SIG-M5 (cell line): ENCODE data around the gene IL1RAP.

Experiments used
- DNase-seq: peaks from one replicate; lab custom pipeline; 2025; lab: John Stamatoyannopoulos, UW

IL1RAP gene

DNA sequence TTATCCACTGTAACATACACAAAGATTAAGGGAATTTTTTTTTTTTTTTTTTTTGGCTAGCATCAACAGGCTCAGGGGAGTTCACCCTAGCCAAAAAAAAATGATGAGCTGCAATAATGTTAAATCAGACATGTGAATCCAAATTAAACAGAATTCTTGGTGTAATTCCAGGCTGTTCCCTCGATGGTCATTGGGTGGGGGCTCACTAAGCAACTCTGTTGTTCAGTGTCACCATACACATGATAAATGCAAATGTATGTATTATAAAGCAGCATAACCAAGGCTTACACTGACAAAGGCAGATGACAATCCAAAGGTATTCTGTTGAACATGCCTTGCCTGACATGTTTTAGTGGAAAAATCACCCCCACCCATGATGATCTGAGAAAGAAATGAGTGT, 29.0 kb downstream of the IL1RAP start:
- no peak for DNase-seq

DNA sequence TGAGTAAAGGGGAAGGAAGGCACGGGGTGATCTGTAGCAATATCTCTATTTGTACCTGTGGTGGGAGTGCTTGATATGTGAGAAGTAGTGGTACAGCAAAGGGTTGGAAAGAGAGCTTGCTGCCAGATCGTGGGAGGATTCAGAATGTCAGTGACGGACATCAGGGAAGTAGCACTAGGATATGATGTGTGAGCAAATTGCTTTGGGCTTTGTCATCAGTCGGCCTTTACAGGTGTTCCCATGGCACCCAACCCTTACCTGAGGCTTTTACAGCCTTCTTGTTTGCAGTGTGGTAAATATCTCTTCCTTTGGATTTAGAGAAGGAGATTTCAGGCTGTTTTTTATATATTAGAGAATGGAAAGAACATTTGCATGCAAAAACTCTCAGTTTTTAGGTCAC, 29.8 kb downstream of the IL1RAP start:
- no peak for DNase-seq

DNA sequence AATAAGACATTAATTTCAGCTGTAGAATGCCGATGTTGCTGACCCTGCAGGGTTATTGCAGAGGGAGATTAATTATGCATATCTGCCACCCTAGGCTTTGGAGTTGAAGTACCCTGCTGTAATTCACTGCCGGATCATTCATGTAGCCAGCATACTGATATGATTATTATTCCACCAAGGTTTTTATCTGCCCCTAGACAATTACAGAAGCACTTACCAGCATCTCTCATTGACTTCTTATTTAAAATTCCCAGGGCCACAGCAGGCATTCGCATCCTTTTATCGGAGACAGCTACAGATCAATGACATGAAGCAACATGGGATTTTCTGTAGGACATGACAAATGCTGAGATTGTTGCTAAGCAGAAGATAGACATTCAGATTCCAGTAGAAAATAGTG, 31.3 kb downstream of the IL1RAP start:
- no peak for DNase-seq

DNA sequence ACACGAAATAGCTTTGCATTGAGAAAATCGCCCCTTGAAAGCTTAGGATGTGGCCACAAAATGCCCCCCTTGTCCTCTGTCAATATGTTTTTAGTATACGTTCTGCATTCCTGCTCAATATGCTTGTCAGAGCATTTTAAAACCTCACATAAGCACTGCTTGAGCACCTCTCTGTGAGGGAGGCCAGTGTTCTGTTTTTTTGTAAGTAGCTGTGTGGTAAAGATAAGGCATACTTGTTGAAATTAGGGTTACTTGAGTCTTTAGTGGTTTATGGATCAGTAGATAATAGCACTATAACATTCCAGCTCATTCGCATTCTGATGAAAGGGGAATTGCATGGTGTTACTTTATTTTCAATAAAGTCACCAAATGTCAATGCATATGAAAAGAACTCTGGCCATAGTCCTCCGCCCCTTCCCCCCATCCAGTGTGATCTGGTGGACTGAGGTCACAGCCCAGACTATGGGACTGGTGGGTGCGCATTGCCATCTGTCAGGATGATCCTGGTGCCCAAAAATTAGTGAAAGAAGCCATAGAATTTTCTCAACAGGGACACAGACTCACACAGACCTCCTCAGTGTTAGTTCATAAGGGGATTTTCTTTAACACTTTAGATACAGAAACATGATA, 33.1 kb downstream of the IL1RAP start:
- no peak for DNase-seq

DNA sequence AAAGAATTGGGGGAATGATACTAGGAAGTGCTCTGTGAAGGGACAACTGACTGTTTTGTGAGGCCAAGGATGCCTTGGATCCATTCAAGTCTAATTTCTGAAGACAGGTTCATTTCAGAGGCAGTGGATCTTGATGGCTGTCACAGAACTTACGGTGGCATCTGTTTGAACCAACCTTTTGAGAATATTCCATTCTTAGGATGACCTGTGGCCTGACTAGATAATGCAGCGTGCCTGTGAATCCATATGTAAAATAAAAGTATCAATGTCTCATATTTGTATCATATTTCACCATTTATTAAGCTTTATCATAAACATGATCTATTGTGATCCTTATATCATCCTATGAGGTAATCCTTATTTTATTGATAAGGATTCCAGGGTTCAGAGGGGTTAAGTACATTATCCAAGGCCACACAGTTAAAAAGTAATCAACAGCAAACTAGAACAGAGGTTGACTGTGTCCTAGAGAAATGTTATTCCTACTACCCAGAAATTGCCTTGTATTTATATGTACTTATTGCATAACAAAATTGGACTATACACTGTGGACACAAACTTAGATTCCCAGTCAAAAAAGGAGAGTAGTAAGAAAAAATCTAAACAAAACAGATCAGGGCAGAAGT, 34.3 kb downstream of the IL1RAP start:
- no peak for DNase-seq

DNA sequence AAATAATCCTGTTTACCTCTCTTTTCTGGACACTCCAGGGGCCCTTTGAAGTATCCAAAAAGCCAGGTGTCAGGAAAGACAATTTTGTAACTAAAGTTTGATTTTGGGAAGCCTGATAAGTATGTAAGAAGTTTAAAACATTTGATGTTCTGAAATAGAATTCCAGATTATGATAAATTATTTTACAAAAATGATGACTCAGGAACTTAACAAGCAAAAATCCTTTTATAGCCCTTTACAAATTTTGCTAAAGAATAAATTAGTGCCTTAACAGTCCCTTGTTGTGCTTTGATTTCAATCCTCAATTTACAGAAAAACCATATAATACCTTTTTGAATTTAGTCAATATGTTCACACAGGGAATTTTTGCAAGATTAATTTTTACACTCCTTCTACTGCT, 38.1 kb downstream of the IL1RAP start:
- no peak for DNase-seq

DNA sequence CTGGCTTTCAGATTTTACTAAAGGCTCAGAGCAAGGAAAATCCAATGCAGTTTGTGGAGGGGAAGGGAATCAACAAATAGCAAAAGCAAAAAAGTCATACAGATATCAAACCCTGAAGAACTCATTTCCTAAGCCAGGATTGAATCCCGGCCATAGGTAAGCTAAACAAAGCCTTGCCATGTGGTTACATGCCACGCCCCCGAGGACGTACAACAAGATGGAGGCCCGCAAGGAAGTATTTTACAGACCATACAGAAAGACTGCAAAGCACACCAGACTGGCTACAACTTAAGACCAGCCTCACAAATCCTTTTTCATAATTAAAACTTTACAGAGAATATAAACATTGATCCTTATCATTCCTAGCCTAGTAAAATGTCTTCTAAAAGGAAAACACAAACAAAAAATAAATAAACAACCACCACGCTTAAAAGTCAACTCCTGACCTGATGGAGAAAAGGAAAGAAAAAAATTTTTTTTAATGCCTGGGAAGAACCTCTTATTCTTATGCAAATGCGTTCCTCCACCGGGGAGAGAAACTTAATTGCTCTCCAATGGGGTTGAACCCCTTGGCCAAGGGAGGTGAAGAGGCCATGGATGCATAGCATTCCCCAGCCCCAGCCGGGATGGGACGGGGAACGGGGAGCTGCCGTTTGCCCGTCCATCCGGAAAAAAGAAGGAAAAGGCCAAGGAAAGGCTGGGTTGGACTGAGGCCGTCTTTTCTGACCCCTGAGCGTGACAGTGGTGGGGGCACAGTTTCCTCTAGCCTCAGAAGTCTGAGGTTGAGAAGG, 39.3 kb downstream of the IL1RAP start:
- no peak for DNase-seq

DNA sequence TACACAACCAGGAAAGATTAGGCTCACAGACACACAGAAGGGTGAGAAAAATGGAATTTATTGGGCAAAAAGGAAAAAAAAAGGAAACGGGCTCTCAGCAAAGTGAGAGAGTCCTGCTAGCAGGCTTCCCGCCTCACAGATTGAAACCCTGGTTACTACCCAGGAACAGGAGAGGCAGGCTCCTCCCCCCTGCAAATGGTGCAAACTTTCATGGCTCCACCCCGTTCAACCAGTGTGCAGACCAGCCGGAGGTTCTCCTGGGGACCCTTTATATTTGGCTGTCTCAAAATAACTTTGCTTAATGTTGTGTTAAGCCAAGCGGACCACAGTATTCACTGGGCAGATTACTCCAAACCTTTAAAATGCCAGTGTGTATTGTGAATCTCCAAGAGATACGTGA, 40.3 kb downstream of the IL1RAP start:
- no peak for DNase-seq

DNA sequence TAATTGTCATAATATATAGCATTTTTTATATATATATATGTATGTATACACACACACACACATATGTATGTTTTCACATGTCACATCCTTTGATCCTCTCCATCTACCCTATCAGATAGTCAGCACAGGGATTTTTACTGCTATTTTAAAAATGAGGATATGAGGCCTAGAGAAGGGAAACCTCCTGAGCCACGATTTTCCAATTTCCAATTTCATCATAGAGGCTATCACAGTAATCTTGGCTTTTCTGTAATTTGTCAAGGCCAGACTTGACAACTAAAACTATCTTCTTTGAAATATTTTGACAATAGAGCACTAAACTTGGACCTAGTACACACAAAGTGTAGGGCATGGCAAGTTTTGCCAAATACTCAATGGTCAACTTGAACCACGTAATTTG, 42.5 kb downstream of the IL1RAP start:
- DNase-seq = no peak

DNA sequence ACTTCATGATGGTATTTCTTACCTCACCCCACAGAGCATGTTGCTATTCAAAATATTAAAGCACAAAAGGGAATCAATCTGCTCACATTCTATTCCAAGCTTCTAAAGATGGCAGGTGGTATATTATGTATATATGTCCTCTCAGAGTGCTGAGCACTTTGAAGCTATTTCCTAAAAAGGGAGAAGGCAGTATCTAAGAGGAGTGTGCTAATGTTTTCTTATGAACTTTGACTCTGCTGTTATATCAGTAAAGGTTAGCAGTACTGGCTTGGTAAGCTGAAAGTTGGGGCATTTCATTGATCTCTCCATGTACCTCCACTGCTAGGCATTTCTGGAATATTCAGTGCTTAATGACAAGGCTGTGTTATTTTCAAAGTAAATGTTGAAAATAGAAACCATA, 43.4 kb downstream of the IL1RAP start:
- DNase-seq = no peak

DNA sequence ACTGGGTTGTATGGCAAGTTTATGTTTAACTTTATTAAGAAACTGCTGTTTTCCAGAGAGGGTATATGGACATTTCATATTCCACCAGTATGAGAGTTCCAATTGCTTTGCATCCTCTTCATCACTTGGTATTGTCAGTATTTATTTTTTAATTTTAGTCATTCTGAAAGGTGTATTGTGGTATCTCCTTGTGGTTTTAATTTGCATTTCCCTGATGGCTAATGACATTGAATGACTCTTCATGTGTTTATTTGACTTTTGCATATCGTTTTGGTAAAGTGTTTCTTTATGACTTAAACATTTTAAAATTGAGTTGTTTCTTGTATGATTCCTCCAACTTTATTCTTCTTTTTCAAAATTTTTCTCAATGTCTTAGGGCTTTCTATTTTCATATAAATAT, 44.4 kb downstream of the IL1RAP start:
- no peak for DNase-seq

DNA sequence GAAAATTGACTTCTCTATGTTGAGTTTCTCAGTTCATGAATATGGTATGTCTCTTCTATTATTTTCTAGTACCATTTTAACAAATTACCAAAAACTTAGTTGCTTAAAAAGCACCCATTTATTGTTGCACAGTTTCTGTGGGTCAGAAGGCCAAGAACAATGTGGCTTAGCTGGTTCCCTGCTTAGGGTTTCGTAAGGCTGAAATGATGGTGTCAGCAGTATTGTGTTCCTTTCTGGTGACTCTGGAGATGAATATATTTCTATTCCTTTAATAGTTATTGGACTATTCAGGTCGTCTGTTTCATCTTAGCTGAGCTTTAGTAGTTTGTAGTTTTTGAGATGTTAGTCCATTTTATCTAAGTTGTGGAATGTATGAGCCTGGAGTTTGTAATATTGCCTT, 44.9 kb downstream of the IL1RAP start:
- no peak for DNase-seq

DNA sequence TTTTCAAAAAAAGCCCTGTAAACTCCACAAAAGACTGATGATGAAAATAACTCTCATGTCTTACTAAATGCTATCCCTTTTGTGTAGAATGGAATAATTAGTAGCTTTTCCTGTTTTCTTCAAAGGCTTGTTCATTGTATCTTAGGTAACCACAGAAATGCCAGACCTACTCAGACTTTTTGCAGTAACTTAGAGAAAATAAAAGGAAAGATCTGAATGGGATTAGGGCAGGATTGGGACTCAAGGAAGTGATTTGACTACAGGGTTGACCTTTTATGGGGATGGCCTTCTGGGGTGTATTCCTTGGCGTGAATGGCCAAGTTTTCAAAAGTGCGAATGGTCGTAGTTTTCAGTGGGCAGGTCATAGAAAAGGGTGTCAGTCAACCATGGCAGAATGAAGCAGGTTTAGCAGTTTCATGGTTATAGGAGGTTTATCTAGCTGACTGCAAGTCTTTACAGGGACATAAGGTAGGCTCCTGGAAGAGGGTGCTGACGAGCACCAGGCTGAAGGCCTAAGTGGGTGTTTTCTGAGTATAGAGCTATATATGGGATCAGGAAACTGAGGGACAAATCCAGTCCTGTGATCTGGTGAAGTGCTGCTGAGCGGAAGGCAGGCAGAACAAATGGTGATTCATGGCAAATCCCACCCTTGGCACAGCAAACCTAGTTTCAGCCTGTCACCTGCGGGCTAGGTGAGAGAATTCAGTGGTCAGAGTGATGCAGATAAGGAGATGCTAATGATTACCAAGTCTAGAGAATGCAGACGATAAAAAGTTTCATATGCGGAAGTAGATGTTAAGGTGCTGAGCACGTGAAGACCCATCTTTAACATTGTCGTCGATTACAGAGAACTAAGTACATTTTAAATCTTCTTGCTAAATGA, 46.4 kb downstream of the IL1RAP start:
- DNase-seq = no peak

DNA sequence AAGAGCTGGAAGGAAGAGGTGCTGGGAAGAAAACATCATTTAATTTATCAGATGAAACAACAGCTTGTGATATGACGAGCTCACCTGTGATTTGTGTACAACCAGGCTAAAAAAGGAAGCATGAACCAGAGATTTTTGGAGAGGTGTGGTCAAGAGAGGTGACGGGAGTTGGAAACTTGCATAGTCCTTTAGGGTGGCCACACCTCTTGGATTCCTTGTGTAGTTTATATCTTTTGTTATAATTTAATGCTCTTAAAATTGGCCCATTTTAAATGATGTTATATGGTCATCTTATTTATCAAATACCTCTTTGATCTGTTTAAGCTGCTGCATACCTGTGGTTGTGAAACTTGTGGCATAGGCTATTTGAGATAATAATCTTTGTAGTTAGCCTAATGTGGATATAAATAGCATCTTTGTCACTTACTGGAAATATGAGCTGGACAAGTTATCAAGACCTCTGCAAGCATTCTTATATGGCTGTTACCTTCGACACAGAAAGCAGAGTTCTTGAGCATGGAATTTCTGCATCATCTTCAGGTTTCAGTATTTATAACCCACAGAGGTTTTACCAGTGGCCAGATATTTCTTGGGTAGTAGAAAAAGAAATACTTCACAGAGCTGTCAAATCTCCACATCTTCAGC, 49.1 kb downstream of the IL1RAP start:
- no peak for DNase-seq

DNA sequence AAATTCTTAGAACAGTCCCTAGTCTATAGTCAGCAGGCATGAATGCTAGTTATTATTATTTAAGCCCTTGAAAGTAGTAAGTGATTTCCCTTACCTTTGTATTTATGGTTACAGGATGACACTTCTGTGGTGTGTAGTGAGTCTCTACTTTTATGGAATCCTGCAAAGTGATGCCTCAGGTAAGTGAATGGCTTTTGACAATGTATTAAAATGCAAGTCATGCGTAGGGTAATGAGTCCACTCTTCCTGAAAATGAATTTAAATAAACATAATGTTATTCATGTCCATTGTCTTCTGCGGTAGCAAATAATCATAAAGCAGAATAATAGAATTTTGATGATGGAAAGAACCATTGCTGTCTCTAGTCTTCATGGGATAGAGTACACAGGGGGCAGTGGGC, 50.3 kb downstream of the IL1RAP start:
- DNase-seq = no peak

DNA sequence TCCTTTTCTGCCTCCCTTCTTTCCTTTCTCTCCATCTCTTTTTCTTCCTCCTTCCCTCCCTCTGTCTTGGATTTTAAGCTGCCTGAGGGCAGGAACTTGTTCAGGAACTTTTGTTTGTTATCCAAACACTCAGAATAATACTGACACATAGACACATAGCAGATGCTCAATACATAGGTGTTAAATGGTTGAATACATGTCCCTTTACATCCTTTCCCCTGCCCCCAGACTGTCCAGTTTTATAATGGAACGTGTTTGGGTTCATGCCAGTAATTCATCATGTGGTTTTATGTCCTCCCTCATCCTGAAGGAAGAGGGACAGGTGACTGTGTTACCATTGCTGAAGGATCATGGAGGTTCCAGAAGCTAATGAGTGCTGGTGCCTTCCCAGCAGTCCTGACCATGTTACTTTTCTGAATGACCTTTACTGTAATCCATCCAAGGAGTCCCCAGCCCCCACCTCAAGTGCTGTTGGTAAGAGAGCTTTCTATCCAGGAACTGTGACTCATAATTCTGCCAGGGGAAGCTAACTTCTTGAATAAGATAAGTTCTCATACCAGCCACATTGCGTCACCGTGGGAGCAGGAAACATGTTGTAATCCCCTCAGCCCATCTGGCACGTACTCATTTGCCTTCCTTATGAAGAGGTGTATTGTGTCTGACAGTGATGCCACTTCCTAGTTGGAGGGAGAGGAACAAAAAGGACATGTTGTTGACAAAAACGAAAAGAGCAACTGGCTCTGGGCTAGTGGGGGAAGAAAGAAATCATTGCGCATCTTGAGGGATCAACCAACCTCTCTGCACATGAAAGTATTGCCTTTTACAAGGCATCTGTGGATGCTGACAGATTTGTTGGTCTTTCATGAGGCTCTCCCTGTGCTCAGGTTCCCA, 52.4 kb downstream of the IL1RAP start:
- peak; percentile 99 for DNase-seq

DNA sequence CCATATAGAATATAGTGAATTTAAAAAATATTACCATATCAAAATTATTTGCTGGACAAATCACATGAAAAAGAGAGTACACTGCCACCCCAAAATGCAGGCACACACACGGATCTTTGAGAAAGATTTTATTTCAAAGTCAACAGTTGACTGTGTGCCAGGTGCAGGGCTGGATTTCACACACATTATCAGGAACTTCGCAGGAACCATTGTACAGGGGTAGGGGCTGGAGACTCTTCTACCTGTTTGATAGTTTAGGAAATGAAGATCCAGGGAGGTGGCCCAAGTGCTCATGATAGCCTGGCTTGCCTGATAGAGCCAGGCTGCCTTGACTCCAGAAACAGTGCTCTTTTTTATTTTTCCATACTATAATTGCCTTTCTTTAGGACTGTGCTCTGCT, 54.2 kb downstream of the IL1RAP start:
- no peak for DNase-seq

DNA sequence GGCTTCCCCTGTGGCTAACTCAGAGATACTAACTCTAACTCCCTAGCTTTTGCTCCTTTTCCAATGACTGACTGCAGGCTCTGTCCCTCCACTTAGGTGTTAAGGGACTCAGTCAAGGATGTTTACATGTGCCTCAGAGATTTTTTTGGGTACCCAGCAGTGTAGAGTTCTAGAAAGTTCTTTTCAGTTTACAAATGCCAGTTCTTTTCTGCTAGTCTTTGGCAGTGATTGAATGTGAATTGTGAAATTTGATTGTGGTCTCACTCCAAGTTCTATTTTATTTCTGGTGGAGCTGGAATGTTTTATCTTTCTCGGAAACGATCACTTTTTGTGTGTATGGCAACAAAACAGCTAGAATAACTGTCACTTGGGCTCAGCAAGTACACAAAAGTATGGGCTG, 60.6 kb downstream of the IL1RAP start:
- no peak for DNase-seq

DNA sequence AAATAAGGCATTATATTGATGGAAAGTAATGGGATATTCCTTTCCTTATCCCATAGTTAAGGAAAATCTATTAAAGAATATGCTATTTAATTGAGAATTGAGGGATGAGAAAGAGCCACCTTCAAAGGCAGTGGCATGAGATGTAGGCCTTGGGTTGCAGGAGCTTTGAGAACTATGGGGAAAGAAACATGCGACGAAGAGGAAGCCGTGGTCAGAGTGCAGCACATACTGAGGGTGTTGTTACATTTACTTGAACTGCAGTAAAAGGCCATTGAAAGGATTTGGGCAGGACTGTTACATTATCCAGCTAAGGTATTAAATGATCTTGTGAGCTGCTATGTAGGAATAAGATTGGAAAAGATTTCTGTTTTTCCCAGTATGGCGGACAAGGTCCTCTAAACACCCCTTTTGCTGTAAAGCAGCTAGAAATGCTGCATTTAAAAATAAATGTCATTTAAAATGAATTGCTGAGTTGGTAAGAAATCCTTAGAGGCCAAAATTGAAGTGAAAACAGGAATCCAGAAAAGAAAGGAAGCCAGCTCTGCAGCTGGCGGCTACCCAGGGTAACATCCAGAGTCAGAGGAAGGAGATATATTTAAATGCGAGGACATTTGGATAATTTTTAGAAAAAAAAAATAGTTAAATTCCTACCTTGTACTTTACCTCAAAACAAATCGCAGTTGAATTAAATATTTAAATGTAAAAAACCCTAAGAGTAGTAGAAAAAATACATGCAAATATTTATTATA, 61.7 kb downstream of the IL1RAP start:
- DNase-seq = peak; percentile 38

DNA sequence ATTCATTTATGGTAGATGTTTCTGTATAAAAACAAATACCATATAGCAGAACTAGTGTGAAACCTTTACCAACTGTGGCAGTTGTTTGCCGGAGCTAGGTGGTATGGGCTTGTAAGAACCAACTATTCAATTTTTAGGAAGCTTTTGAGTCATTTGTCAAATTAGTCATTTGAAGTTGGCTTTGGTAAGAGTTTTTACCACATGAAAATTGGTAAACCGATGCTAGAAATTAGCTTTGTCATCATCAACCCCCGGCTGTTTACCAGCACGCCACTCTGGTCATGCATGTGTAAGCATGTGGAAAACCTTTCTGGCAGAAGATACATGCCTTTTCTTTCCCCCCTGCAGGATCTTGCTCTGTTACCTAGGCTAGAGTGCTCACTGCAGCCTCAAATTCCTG, 63.3 kb downstream of the IL1RAP start:
- no peak for DNase-seq
